Retinal pigment epithelial cell (primary cell): Measurements from ENCODE around the gene SIX2.
A peak's percentile ranks its signal among the peaks of the same experiment; 100 is the strongest.

ENCODE experiments used
- DNase-seq: peaks from one replicate; pipeline ENCODE4 v3.0.0-alpha.2; 2010; ENCODE audit warnings: low read depth
- H3K4me3 ChIP-seq: 2 replicates; pipeline ENCODE4 v1.5.1; 2011; ENCODE audit warnings: mild to moderate bottlenecking, low read length, control low read depth, moderate library complexity
- CTCF ChIP-seq: conservative IDR thresholded peaks from 2 replicates; pipeline ENCODE4 v1.5.1; 2011; ENCODE audit warnings: low read depth, low read length, control low read depth, inconsistent platforms

The SIX2 gene

DNA sequence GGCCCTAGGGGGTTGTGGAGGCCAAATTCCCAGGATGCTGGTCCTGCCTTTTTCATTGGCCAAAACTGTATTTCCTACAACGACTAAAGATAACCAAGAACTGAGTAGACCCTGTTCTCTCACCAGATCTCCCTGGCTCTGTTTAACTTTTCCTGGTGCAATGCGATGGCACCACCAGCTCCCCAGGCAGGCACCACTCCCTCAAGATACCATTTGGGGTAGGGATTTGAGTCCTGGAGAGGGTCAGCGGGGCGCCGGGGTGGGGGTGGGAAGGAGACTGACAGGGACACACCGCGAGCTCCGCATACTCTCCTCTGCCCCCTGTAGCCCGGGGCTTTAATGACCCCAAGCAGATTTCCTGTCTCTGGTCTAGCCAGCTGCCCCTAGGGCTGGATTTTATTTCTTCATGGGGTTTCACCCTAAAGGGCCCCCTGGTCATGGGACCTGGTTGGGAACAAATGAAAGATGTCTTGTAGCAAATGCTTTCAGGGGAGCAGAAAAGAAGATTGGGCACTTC, 7.3 kb downstream of the SIX2 start:
- no peak overlapping the region for H3K4me3 ChIP-seq
- peak; percentile 16 for TF ChIP-seq CTCF
- DNase-seq, result no peak

- no peak for DNase-seq
Measured at GRCh38 chr2:45000921-45001868, 8.1 kb downstream of the SIX2 start.

DNA sequence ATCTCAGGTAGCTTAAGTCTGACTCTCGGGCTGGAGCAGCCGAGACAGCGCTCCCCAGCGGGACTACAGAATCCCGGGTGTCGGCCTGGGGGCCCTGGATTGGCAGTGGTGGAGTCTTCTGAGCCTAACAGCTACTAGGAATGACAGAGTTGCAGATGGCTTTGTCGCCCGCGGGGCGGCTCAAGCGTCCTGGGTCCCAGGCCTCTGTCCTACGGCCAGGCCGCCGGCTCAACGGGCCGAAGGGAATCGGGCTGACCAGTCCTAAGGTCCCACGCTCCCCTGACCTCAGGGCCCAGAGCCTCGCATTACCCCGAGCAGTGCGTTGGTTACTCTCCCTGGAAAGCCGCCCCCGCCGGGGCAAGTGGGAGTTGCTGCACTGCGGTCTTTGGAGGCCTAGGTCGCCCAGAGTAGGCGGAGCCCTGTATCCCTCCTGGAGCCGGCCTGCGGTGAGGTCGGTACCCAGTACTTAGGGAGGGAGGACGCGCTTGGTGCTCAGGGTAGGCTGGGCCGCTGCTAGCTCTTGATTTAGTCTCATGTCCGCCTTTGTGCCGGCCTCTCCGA, 8.8 kb downstream of the SIX2 start:
- DNase-seq, result no peak
- TF ChIP-seq CTCF, result no peak
- no peak overlapping the region for H3K4me3 ChIP-seq

More at GRCh38 chr2:45000921-45001868, 8.1 kb downstream of the SIX2 start:
- peak overlapping the region; percentile 41 for H3K4me3 ChIP-seq
- TF ChIP-seq CTCF, result no peak

GRCh38 chr2:44999540-44999939, 9.7 kb downstream of the SIX2 start:
- TF ChIP-seq CTCF, result no peak
- H3K4me3 ChIP-seq, result no peak overlapping the region
- DNase-seq, result no peak

DNA sequence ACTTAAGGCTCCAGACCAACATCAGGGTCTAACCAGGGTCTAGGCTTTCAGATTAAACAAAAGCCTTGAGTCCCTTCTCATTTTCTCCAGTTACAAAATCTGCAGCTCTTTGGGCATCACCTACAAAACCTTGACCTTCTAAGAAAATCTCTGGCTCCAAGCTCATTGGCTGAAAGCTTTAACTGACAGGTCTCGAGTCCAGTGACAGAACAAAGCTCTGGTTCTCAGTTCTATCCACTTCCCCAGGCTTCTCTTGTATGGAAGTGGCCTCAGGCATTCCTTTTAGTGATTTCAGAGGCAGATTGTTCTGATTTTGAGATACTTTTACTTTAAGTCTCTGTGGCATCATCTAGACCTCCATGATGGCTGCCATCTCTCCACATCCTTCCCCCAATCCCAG, 11.3 kb downstream of the SIX2 start:
- TF ChIP-seq CTCF, result no peak
- H3K4me3 ChIP-seq, result no peak overlapping the region
- DNase-seq, result no peak

DNA sequence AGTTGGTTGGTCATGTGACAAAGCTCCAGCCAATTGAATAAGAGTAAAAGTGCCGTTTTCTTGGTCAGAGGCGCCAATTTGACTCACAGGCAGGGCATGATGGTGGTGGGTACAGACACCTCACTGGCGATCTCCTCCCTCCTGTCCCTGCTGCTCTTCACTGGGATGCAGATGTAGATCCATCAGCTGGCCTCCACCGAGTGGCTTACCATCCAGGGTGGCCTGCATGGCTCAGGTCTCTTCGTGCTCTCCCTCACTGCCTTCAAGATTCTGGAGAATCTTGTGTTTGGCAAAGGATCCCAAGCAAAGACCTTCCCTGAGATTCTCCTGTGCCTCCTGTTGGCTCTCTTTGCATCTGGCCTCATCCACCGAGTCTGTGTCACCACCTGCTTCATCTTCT, 12.9 kb downstream of the SIX2 start:
- no peak for TF ChIP-seq CTCF
- DNase-seq, result no peak
- no peak overlapping the region for H3K4me3 ChIP-seq
